ENCODE measurements around the gene SUPT16H.
"Not testable (repeated sequence)": the region's sequence is repeated elsewhere in the genome, so short reads cannot be mapped to it uniquely, and the experiment has no call there.

The SUPT16H gene

DNA sequence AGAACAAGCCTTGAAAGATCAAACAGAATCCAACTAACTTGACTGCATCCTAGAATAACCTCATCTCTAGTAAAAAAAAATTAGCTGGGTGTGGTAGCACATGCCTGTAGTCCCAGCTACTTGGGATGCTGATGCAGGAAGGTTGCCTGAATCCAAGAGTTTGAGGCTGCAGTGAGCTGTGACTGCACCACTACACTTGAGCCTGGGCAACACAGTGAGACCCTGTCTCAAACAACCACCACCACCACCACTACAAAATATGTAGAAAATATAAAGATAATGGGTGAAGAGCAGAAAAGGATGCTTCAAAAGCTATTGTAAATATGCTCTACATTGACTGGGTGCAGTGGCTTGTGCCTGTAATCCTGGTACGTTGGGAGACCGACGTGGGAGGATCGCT, 27.3 kb downstream of the SUPT16H start:
- no peak for DNase-seq

DNA sequence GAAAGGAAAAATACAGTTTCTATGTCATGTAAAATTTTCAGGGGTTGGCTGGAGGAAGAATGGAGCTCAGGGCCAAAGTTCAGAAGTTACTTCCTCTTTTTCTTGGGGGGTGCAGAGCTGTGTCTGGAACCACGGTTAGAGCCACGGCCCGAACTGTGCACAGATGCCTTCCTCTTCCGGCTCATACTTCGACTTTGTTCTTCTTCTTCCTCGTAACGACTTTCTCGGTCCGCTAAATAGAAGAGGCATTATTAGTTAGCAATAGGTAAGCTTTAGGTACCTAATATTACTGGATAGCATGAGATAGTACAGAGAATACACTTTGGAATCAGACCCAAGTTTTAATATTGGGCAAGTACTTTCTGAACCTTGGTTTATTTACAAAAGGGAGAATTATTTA, 31.2 kb downstream of the SUPT16H start:
- DNase-seq = no peak

DNA sequence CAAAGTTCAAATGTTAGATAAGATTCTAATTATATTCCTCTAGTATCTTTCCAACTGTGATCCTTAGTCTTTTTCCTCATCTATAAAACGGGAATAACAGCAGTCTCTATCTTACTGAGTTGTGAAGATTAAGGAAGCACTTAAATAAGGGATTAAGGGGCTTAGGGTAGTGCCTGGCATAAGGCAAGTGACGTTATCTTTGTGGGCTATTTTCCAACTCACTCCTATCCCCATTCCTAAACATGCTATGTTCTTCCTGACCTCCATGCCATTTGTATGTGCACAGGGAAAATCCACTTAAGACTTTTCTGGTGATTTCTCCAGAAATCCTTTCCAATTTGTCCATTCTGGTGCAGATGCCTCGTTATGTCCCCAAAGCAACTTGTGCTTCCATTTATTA, 33.3 kb downstream of the SUPT16H start:
- peak in 1 of 3 experiments; percentile 34 for DNase-seq

DNA sequence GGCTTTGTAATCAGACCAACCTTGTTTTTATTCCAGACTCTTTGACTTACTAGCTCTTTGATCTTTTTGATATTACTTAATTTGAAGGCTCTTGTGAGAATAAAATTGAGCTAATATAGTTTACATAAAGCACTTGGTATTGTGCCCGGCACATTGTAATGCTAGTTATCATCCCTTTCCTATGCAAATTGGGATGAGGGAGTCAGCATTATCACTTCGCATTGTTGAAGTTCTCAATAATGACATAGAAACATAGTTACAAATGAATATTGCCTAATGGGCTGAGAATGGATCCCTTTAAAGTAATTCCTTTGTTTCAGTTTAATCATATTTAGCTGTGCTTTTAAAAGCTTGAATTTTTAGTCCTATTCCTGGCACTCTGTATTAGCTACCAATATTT, 36.6 kb downstream of the SUPT16H start:
- DNase-seq = no peak

DNA sequence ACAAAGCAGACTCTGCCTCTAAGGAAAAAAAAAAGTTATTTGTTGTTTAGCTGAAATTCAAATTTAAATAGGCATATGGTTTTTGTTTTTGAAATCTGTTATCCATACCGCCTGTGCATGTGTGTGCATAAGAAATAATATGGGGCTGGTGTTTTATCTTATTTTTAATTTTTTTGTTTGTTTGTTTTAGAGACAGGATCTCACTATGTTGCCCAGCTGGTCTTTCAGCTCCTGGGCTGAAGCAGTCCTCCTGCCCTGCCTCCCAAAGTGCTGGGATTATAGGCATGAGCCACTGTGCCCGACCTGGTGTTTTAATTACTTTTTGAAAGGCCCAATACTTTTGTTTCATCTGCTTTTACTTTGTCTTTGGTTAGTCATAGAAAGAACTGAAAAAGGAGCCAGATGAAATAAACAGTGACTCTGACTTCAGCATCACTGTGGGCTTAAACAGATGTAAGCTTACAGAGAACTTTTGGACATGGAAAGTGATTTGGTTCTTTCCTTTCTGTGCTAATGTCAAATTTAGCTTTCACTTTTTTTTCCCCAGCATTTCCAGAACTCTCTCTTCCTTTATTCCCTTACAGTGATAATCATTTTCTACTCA, 37.2 kb downstream of the SUPT16H start:
- no peak for DNase-seq

DNA sequence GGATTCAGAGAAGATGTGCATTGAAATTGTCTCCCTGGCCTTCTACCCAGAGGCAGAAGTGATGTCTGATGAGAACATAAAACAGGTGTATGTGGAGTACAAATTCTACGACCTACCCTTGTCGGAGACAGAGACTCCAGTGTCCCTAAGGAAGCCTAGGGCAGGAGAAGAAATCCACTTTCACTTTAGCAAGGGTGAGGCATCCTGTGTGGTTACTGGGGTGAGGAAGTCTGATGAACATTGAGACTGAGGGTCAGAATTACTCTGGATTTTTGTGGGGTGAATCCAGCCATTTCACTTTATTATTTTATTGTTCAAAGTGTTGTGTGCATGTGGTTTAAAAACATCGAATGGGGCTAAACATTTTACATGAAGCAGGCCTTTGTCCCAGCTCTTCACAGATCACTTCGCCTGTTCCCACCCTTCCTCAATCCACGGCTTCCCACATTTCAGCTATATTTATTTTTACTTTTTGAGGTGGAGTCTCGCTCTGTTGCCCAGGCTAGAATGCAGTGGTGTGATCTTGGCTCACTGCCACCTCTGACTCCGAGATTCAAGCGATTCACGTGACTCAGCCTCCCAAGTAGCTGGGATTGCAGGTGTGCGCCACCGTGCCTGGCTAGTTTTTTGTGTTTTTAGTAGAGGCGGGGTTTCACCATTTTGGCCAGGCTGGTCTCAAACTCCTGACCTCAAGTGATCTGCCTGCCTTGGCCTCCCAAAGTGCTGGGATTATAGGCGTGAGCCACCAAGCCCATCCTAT, 40.6 kb downstream of the SUPT16H start:
- no peak for DNase-seq

DNA sequence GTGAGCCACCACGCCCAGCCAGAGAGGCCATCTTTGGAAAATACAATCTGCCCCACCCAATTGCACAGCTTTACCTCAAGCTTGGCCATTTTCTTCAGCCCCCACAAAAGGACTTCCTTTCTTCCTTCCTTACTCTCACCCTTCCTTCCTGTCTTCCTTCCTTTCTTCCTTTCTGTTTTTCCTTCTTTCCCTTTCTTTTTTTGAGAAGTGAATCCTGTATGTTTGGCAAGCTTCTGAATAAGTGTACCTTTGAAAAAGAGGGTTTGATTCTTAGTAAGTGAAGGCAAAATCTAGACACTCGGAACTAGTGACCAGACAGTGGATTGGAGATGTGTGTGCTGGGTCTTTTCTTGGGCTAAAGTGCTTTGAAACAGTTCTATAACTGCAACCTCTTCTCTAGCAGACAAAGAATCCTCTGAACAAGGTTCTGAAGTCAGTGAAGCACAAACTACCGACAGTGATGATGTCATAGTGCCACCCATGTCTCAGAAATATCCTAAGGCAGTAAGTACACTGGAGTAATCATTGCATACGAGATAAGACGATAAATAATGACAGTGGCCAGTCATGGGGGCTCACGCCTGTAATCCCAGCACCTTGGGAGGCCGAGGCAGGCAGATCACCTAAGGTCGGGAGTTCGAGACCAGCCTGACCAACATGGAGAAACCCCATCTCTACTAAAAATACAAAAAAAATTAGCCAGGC, 49.5 kb downstream of the SUPT16H start:
- no peak for DNase-seq

DNA sequence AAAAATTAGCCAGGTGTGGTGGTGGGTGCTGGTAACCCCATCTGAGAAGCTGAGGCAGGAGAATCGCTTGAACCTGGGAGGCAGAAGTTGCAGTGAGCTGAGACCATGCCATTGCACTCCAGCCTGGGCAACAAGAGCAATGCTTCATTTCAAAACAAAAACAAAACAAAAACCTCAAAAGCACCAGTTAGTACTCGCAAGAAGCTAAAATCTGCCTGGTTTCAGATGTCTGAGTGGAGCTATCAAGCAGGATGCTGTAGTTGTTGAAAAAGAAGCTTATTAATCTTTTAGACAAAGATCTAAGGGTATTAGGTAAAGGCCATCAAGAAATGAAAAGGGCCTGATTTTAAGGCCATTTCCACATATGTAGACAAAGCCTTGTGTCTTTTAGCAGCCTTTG, 50.9 kb downstream of the SUPT16H start:
- DNase-seq = no peak

DNA sequence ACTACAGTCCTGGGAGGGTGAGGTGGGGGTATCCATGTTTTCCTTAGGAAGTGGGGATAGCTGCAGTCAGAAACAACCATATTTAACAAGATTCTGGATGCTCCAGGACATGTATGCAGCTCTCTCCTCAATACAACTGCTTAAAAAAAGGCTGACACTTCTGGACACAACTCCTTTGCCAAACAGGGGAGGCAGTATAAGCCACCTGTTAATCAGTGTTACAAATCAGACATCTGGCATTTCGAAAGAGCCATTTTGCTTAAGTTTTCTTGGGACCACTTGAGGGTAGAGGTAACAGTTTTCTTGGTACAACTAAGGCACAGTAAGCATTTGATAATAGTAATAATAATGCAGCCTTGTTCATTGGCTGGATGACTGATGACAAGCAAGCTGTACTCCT, 56.8 kb downstream of the SUPT16H start:
- no peak for DNase-seq

DNA sequence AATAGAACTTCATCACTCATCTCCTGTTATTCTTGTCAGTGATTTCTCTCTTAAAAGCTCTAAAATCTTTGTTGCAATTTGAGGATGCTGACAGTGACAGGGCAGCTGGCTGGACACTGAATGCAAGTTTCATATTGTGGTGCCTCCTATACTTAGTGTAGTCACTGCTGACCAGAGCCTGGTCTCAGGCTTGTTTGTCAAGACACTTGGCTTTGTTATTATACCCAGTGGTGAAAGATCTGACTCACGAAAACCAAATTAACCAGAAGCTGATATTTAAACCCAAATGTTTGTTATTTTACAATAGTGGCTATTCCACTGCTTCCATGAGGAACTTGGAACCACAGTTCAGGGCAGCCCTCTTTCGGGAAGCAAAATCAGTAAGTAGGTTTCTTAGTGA, 61.1 kb downstream of the SUPT16H start:
- DNase-seq = no peak

DNA sequence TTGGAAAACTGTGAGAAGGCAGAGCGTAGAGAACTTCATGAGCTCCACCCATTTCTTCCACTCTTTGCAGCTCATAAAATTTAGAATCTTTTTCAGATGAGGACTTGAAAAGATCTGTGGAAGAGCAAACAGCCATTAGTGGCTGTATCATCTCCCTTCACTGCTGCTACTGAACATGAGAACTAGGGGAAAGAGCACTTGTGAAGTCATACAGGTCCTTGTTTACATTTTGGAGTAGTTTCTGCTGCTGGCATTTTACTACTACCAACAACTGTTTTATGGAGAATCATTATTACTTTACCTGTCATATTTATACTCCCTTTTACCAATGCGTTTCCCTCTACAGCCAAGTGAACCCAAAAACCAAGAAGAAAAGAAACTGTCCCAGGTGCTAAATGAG, 62.9 kb downstream of the SUPT16H start:
- peak in 1 of 3 experiments; percentile 84 for DNase-seq

DNA sequence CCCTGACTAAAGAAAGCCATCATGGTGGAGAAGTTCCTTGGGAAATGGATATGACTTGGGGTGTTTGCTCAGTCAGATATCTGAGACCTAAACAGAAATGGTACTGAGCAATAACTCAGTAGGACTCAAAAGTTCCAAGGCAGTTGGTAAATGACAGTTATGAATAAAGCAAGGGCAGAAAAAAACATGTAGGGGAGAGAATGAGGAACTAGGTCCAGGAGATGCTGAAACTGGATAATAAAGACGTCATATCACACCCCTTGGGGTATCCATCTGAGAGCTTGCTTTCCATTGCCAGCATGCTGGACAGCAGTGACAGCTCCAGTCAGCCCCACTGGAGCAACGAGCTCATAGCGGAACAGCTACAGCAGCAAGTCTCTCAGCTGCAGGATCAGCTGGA, 66.4 kb downstream of the SUPT16H start:
- DNase-seq = no peak

DNA sequence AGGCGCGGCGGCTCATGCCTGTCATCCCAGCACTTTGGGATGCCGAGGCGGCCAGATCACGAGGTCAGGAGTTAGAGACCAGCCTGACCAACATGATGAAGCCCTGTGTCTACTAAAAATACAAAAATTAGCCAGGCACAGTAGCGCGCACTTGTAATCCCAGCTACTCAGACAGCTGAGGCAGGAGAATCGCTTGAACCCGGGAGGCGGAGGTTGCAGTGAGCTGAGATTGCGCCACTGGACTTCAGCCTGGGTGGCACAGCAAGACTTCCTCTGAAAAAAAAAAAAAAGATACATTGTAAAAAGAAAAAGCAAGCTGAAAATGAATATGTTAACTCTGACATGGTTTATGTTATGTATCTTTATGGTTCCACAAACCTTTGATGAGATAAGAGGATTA, 70.3 kb downstream of the SUPT16H start:
- no peak for DNase-seq

DNA sequence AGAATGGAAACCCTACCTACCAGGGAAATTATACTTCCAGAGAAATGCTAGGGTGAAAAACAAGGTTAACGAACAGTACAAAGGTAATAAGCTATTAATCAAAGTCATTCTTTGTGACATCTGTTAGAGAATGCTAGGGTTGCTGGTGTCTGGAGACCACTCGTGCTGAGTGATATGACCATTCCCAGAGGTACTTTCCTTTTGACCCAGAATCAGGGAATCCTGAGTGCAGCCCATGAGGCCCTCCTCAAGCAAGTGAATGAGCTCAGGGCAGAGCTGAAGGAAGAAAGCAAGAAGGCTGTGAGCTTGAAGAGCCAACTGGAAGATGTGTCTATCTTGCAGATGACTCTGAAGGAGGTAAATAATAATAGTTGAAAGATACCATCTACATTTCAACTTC, 72.2 kb downstream of the SUPT16H start:
- no peak for DNase-seq

DNA sequence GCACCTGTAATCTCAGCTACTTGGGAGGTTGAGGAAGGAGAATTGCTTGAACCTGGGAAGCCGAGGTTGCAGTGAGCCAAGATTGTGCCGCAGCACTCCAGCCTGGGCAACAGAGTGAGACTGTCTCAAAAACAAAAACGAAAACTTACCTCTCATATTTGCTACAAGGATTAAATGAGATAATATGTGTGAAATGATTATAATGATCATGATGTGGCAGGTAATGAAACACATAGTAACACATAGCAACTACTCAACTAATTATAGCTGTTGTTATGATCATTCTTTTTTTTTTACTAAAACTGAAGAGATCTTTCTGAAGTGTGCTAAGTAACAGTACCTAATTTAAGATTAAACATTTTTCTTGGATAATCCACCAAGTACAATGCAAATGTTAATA, 73.9 kb downstream of the SUPT16H start:
- no peak for DNase-seq

DNA sequence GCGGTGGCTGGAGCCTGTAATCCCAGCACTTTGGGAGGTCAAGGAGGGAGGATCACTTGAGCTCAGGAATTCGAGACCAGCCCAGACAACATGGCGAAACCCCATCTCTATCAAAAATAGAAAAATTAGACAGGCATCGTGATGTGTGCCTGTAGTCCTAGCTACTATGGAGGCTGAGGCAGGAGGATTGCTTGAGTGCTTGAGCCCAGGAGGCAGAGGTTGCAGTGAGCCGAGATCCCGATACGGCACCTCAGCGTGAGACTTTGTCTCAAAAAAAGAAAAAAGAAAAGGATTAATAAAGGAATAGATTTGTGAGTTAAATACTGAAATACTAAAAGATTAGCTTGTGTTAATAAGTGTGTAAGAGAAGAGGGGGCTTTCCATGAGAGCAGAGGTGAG, 74.6 kb downstream of the SUPT16H start:
- DNase-seq = no peak

DNA sequence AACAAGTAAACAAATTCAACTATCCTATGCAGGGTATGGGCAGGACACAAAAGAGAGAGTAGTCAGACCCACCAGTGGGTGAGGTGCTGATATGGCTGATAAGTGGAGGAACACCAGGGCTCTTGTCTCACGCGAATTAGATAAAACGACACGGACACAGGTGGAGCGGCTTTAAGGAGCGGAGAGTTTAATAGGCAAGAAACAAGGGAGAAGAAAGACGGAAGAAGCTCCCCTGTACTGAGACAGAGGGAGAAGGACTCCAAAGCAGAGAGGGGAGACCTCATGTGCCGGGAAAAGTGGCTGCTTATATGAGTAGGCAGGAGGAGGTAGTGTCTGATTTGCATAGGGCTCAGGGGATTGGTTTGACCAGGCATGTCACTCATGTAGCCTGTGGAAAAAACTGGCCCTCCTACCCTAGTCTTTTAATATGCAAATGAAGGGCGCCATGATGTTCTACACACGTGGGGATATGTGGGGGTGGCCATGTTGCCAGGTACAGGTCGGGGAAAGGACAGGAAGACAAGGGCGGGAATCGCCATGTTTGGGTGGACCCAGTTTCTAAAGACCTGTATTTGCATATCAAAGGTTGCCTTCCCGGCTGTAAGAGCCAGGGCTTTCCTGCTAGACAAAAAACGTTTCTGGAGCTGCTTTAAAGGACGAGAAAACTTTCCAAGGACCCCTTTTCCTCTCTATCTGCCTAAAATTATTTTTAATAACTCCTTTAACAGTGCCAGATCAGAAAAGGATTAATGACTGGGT, 75.2 kb downstream of the SUPT16H start:
- DNase-seq = peak; percentile 89 to 96 (median 96)

DNA sequence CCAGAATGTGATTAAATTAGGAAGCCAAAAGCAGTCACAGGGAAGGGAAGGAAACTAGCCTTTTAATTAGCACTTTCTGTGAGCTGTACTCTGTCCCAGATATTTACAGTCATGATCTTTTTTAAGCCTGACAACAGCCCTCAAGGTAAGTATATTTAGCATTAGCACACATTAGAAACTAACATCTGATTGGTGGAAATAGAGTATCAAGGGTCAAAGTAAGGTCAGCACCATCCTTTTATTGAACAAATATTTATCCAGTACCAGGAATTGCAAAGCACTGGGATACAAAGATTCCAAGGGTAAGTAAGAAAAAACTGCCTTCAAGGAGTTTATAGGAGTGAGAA, 75.7 kb downstream of the SUPT16H start:
- peak in 1 of 3 experiments; percentile 78 for DNase-seq

DNA sequence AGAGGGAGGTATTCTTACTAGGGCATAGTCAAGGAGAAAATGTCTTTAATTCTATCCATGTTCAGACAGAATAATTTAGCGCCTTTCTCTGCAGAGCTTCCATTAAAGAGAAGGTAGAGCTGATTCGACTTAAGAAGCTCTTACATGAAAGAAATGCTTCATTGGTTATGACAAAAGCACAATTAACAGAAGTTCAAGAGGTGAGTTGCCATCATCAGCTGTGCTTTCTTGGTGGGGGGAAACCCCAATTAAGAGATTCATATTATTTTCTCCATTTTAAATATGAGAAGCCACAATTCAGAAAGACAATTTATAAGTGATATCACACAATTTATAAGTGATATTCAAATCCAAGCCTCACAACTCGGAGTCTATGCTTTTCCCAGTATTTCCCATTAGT, 76.2 kb downstream of the SUPT16H start:
- no peak for DNase-seq

DNA sequence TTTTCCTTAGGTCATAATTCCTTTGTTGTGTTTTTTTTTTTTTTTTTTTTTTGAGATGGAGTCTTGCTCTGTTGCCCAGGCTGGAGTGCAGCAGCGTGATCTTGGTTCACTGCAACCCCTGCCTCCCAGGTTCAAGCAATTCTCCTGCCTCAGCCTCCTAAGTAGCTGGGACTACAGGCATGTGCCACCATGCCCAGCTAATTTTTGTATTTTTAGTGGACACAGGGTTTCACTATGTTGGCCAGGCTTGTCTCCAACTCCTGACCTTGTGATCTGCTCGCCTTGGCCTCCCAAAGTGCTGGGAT, 81.0 kb downstream of the SUPT16H start:
- not testable (repeated sequence) for DNase-seq

DNA sequence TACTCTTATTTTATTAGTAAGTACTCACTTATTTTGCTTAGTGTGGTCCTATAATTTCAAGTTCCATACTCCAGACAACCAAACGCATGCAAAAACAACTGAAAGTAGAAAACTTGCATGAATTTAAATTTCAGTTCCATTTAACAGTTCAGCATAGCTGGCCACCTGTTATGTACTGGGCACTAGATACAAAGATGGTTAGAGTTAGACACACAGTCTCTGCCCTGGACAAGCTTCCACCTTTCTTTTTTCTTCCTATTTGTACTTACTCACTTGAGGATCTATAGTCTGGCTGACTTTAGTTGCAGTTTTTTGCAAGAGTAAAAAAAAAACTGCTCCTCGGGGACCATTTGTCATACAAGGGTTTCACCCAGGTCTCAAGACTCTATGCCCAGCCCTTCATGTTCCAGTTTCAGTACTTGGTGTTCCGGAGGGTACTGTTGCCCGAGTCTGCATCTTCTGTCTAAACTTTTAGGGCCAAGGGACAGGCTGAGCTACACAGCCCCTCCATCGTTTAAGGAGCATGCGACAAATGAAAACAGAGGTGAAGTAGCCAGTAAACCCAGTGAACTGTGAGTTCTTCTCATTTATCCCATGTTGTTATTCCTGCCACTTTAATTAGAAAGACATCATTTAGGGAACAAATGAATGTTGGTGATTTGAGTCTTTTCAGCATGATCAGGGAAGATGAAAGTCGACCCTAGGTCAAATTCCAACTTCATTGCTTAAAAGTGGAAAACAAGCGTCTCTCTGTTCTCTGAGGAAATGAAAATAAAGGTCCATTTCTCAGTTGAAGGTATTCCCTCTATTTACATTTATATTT, 81.6 kb downstream of the SUPT16H start:
- no peak for DNase-seq

All from NCI-H1417 (cell line).